GM18909 (cell line): ENCODE results near the gene TMEM86B.
"Not testable (repeated sequence)": the region's sequence is repeated elsewhere in the genome, so short reads cannot be mapped to it uniquely, and the experiment has no call there.

Experiments
- ATAC-seq: cut with Tn5 transposase; IDR thresholded peaks from one replicate; pipeline ENCODE4 v1.9.1; 2021; ENCODE audit warnings: mild to moderate bottlenecking; ENCODE audit not compliant: unreplicated experiment, poor library complexity

The TMEM86B gene

GRCh38 chr19:55242517-55242916, 14.0 kb upstream of the TMEM86B start:
- no peak for ATAC-seq

- ATAC-seq: no peak
Observed at GRCh38 chr19:55241935-55242464, 13.4 kb upstream of the TMEM86B start.

GRCh38 chr19:55241143-55241934, 12.8 kb upstream of the TMEM86B start:
- no peak for ATAC-seq

GRCh38 chr19:55240713-55241020, 12.1 kb upstream of the TMEM86B start:
- ATAC-seq: no peak

GRCh38 chr19:55239004-55239403, 10.4 kb upstream of the TMEM86B start:
- no peak for ATAC-seq

GRCh38 chr19:55238030-55238429, 9.5 kb upstream of the TMEM86B start:
- no peak for ATAC-seq

- ATAC-seq: no peak
Observed at GRCh38 chr19:55232986-55233385, 4.4 kb upstream of the TMEM86B start.

GRCh38 chr19:55232286-55232602, 3.7 kb upstream of the TMEM86B start:
- no peak for ATAC-seq

- ATAC-seq: no peak
Observed at GRCh38 chr19:55231391-55232285, 3.1 kb upstream of the TMEM86B start.

- ATAC-seq: no peak
Observed at GRCh38 chr19:55230780-55231179, 2.2 kb upstream of the TMEM86B start.

GRCh38 chr19:55230329-55230728, 1.8 kb upstream of the TMEM86B start:
- ATAC-seq: no peak

GRCh38 chr19:55229789-55230182, 1.2 kb upstream of the TMEM86B start:
- no peak for ATAC-seq

GRCh38 chr19:55229145-55229788, 704 bp upstream of the TMEM86B start:
- ATAC-seq: no peak

- no peak for ATAC-seq
Observed at GRCh38 chr19:55228015-55228391, 560 bp downstream of the TMEM86B start.

GRCh38 chr19:55227241-55228014, 1.1 kb downstream of the TMEM86B start:
- ATAC-seq: no peak

GRCh38 chr19:55226788-55227187, 1.8 kb downstream of the TMEM86B start:
- no peak for ATAC-seq

- ATAC-seq: no peak
Observed at GRCh38 chr19:55226273-55226672, 2.3 kb downstream of the TMEM86B start.

- no peak for ATAC-seq
Observed at GRCh38 chr19:55225415-55225958, 3.1 kb downstream of the TMEM86B start.

GRCh38 chr19:55224679-55225414, 3.7 kb downstream of the TMEM86B start:
- ATAC-seq: not testable (repeated sequence)
